ENCODE data around the gene VPS37B.

DNA sequence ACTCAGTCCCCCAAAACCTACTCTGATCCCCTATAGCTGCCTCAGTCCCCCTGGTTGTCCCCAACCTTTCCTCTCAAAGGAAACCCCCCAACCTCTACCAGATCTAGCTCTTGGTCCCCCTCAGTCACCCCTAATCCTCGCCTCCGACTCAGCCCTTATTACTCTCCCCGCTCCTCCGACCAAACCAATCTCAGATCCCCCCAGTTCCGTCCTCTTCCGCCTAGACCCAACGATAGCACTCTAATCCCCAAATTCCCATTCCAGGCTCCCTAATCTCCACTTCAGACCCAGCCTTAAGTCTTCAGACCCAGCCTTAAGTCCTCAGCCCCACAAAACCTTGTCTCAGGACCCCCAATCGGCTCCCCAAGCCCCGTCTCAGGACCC, 612 bp downstream of the VPS37B start:
- TF ChIP-seq, protein P1, sequence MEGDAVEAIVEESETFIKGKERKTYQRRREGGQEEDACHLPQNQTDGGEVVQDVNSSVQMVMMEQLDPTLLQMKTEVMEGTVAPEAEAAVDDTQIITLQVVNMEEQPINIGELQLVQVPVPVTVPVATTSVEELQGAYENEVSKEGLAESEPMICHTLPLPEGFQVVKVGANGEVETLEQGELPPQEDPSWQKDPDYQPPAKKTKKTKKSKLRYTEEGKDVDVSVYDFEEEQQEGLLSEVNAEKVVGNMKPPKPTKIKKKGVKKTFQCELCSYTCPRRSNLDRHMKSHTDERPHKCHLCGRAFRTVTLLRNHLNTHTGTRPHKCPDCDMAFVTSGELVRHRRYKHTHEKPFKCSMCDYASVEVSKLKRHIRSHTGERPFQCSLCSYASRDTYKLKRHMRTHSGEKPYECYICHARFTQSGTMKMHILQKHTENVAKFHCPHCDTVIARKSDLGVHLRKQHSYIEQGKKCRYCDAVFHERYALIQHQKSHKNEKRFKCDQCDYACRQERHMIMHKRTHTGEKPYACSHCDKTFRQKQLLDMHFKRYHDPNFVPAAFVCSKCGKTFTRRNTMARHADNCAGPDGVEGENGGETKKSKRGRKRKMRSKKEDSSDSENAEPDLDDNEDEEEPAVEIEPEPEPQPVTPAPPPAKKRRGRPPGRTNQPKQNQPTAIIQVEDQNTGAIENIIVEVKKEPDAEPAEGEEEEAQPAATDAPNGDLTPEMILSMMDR (IDR thresholded peaks at IDR 0.05), result no peak
- no peak for TF ChIP-seq EZH2 (IDR thresholded peaks at IDR 0.05; ENCODE audit: borderline replicate concordance, insufficient read depth, low read depth, low read length, poor library complexity, severe bottlenecking)

Measured in B cell (primary cell).